ENCODE measurements around the gene CENPM.

GRCh38 chr22:41917903-41918791 lies 28.8 kb downstream of the CENPM start:
- TF ChIP-seq EP300 (IDR thresholded peaks at IDR 0.05) (no peak), POLR2A (IDR thresholded peaks at IDR 0.05) (no peak), CTCF (IDR thresholded peaks at IDR 0.05) (no peak)
